Neuronal stem cell (in vitro differentiated cells): Measurements from ENCODE around the gene DCHS1.

Source experiments
- DNase-seq: peaks from one replicate; pipeline ENCODE4 v3.0.0-alpha.2; 2013; ENCODE audit warnings: low spot score
- H2AFZ ChIP-seq: one replicate; pipeline ENCODE4 v1.6.1; 2013; ENCODE audit warnings: mild to moderate bottlenecking, low read length, inconsistent platforms
- H2AK5ac ChIP-seq: 2 replicates; pipeline ENCODE4 v1.6.1; 2013; ENCODE audit warnings: low read depth, mild to moderate bottlenecking, inconsistent platforms, low read length, moderate library complexity, mixed read lengths
- H2BK120ac ChIP-seq: 2 replicates; pipeline ENCODE4 v1.6.1; 2013; ENCODE audit warnings: low read depth, mild to moderate bottlenecking, inconsistent platforms, low read length, moderate library complexity, mixed read lengths
- H2BK12ac ChIP-seq: one replicate; pipeline ENCODE4 v1.6.1; 2013; ENCODE audit warnings: low read length, inconsistent platforms
- H2BK15ac ChIP-seq: 2 replicates; pipeline ENCODE4 v1.6.1; 2013; ENCODE audit warnings: mild to moderate bottlenecking, low read length, inconsistent platforms, mixed read lengths
- H2BK5ac ChIP-seq: one replicate; pipeline ENCODE4 v1.6.1; 2013; ENCODE audit warnings: inconsistent platforms, mild to moderate bottlenecking, low read length, moderate library complexity
- H3K14ac ChIP-seq: one replicate; pipeline ENCODE4 v1.6.1; 2013; ENCODE audit warnings: low read length, inconsistent platforms
- H3K18ac ChIP-seq: 2 replicates; pipeline ENCODE4 v1.6.1; 2013; ENCODE audit warnings: low read length, inconsistent platforms
- H3K23ac ChIP-seq: 2 replicates; pipeline ENCODE4 v1.6.1; 2013; ENCODE audit warnings: low read depth, mild to moderate bottlenecking, mixed read lengths, low read length, inconsistent platforms; ENCODE audit not compliant: poor library complexity
- H3K27ac ChIP-seq: replicated peaks from 3 replicates; pipeline ENCODE4 v1.5.1; 2013; ENCODE audit warnings: low read length, inconsistent platforms
- H3K27me3 ChIP-seq, 3 experiments: 2 replicates each; pipeline ENCODE4 v1.6.1; 2013; ENCODE audit warnings: low read length in 3 of 3, mild to moderate bottlenecking in 2 of 3, inconsistent platforms in 1 of 3, low read depth in 1 of 3, mixed read lengths in 1 of 3, moderate library complexity in 1 of 3; ENCODE audit not compliant: control insufficient read depth in 3 of 3, insufficient read depth in 3 of 3
- H3K36me3 ChIP-seq, 2 donors: replicated peaks in 1 of 2; 2 replicates each; pipeline ENCODE4 v1.6.1; 2013; ENCODE audit warnings: low read length in 2 of 2; ENCODE audit not compliant: control insufficient read depth in 2 of 2, insufficient read depth in 2 of 2
- H3K4ac ChIP-seq: 2 replicates; pipeline ENCODE4 v1.6.1; 2013; ENCODE audit warnings: inconsistent platforms, mild to moderate bottlenecking, low read length, moderate library complexity
- H3K4me1 ChIP-seq, 2 donors: 1 replicate in 1 of 2; 2 replicates in 1 of 2; pipeline ENCODE4 v1.6.1; 2013; ENCODE audit warnings: low read length in 2 of 2, low read depth in 1 of 2; ENCODE audit not compliant: control insufficient read depth in 2 of 2, insufficient read depth in 1 of 2
- H3K4me2 ChIP-seq: one replicate; pipeline ENCODE4 v1.6.1; 2013; ENCODE audit warnings: mild to moderate bottlenecking, low read length, inconsistent platforms; ENCODE audit not compliant: insufficient read depth, poor library complexity, severe bottlenecking
- H3K4me3 ChIP-seq, 2 donors: 2 replicates each; pipeline ENCODE4 v1.5.1; 2013; ENCODE audit warnings: low read length in 2 of 2, mild to moderate bottlenecking in 2 of 2, inconsistent platforms in 1 of 2, moderate library complexity in 1 of 2
- H3K79me1 ChIP-seq: one replicate; pipeline ENCODE4 v1.6.1; 2013; ENCODE audit warnings: low read depth, mild to moderate bottlenecking, inconsistent platforms, low read length, moderate library complexity
- H3K9ac ChIP-seq: one replicate; pipeline ENCODE4 v1.6.1; 2013; ENCODE audit warnings: mild to moderate bottlenecking, low read depth, low read length, inconsistent platforms; ENCODE audit not compliant: poor library complexity
- H3K9me3 ChIP-seq, 2 donors: replicated peaks in 1 of 2; 2 replicates each; pipeline versions ENCODE3 to v1.6.1; 2013; ENCODE audit warnings: low read length in 2 of 2, mild to moderate bottlenecking in 2 of 2, inconsistent platforms in 1 of 2, low read depth in 1 of 2, mixed read lengths in 1 of 2, moderate library complexity in 1 of 2; ENCODE audit not compliant: control insufficient read depth in 2 of 2, insufficient read depth in 1 of 2
- H4K8ac ChIP-seq: one replicate; pipeline ENCODE4 v1.6.1; 2013; ENCODE audit warnings: low read depth, mild to moderate bottlenecking, inconsistent platforms, low read length, moderate library complexity
- H4K91ac ChIP-seq: one replicate; pipeline ENCODE4 v1.6.1; 2013; ENCODE audit warnings: low read length, low read depth, mild to moderate bottlenecking, inconsistent platforms; ENCODE audit not compliant: poor library complexity
- WGBS, 2 donors: extraction: QIAGEN DNeasy Blood & Tissue Kit; methylation state at CpG; one replicate each; pipeline ENCODE4 v1.1.7; 2013; ENCODE audit warnings: missing lambda C conversion rate in 2 of 2, mixed read lengths in 1 of 2; ENCODE audit not compliant: insufficient read length in 2 of 2, insufficient replicate concordance in 1 of 2; ENCODE audit errors: extremely low coverage in 2 of 2; 5-methylcytosine and 5-hydroxymethylcytosine counted together

DCHS1 gene

GRCh38 chr11:6653656-6654055 lies 2.0 kb downstream of the DCHS1 start:
- Histone ChIP-seq H3K9ac (no peak overlapping the region), H3K36me3 (peaks cover 0 to 54% of the 10 kb centered on the region in 2 donors), H2BK120ac (no peak overlapping the region), H3K27me3 (peaks cover 0 to 27% (median 3%) of the 10 kb centered on the region in 3 experiments), H3K4me2 (no peak overlapping the region), H2AK5ac (no peak overlapping the region), H3K4ac (no peak overlapping the region), H2AFZ (no peak overlapping the region), H3K18ac (no peak overlapping the region), H4K91ac (no peak overlapping the region), H2BK5ac (no peak overlapping the region), H3K4me1 (peaks cover 4 to 19% of the 10 kb centered on the region in 2 donors), H3K79me1 (no peaks in the 10 kb centered on the region), H3K14ac (no peak overlapping the region), H3K4me3 (no peak overlapping the region), H2BK15ac (no peak overlapping the region), H3K9me3 (no peaks in the 10 kb centered on the region), H2BK12ac (no peak overlapping the region), H4K8ac (no peak overlapping the region), H3K23ac (no peak overlapping the region), H3K27ac (no peak overlapping the region)
- no peak for DNase-seq
- no CpG with 5 or more reads among the region's 2 CpGs for WGBS, 2 donors

- Histone ChIP-seq H3K4ac (no peak overlapping the region), H3K4me2 (no peak overlapping the region), H3K9me3 (no peaks in the 10 kb centered on the region), H2BK120ac (no peak overlapping the region), H3K18ac (no peak overlapping the region), H2BK12ac (no peak overlapping the region), H3K27me3 (peaks cover 0 to 27% (median 3%) of the 10 kb centered on the region in 3 experiments), H2BK15ac (no peak overlapping the region), H3K4me3 (no peak overlapping the region), H4K8ac (no peak overlapping the region), H3K27ac (no peak overlapping the region), H2AFZ (no peak overlapping the region), H3K36me3 (peaks cover 0 to 60% of the 10 kb centered on the region in 2 donors), H3K79me1 (no peaks in the 10 kb centered on the region), H2AK5ac (no peak overlapping the region), H3K9ac (no peak overlapping the region), H3K23ac (no peak overlapping the region), H4K91ac (no peak overlapping the region), H3K14ac (no peak overlapping the region), H2BK5ac (no peak overlapping the region), H3K4me1 (peaks cover 3 to 19% of the 10 kb centered on the region in 2 donors)
- DNase-seq: no peak
- WGBS, 2 donors: no CpG with 5 or more reads among the region's 1 CpG
Measured at GRCh38 chr11:6653097-6653496, 2.5 kb downstream of the DCHS1 start.

GRCh38 chr11:6652182-6652581 lies 3.4 kb downstream of the DCHS1 start:
- Histone ChIP-seq H3K23ac (no peak overlapping the region), H3K4me3 (no peak overlapping the region), H4K91ac (no peak overlapping the region), H4K8ac (no peak overlapping the region), H3K14ac (no peak overlapping the region), H3K27ac (no peak overlapping the region), H3K18ac (no peak overlapping the region), H3K27me3 (peaks cover 0 to 25% (median 3%) of the 10 kb centered on the region in 3 experiments), H3K36me3 (peaks cover 0 to 62% of the 10 kb centered on the region in 2 donors), H3K4me2 (no peak overlapping the region), H2BK15ac (no peak overlapping the region), H2BK120ac (no peak overlapping the region), H2AFZ (no peak overlapping the region), H3K4ac (no peak overlapping the region), H3K4me1 (peaks cover 3 to 22% of the 10 kb centered on the region in 2 donors), H3K79me1 (no peaks in the 10 kb centered on the region), H2BK12ac (no peak overlapping the region), H2AK5ac (no peak overlapping the region), H2BK5ac (no peak overlapping the region), H3K9me3 (no peaks in the 10 kb centered on the region), H3K9ac (no peak overlapping the region)
- no CpG with 5 or more reads among the region's 3 CpGs for WGBS, 2 donors
- DNase-seq: no peak

- Histone ChIP-seq H3K9me3 (no peaks in the 10 kb centered on the region), H2BK15ac (no peak overlapping the region), H3K4ac (no peak overlapping the region), H2AK5ac (no peak overlapping the region), H2AFZ (no peak overlapping the region), H4K8ac (no peak overlapping the region), H3K36me3 (peaks cover 0 to 65% of the 10 kb centered on the region in 2 donors), H3K4me2 (no peak overlapping the region), H3K14ac (no peak overlapping the region), H2BK12ac (no peak overlapping the region), H3K9ac (no peak overlapping the region), H4K91ac (no peak overlapping the region), H3K18ac (no peak overlapping the region), H3K4me3 (no peak overlapping the region), H2BK5ac (no peak overlapping the region), H3K4me1 (peaks cover 5 to 17% of the 10 kb centered on the region in 2 donors), H3K27ac (no peak overlapping the region), H3K27me3 (peaks cover 0 to 13% (median 0%) of the 10 kb centered on the region in 3 experiments), H2BK120ac (no peak overlapping the region), H3K79me1 (no peaks in the 10 kb centered on the region), H3K23ac (no peak overlapping the region)
- WGBS, 2 donors: no CpG with 5 or more reads among the region's 6 CpGs
- DNase-seq: no peak
Measured at GRCh38 chr11:6650980-6651379, 4.6 kb downstream of the DCHS1 start.
